Mesenchymal stem cell (in vitro differentiated cells and primary cell): Measurements from ENCODE around the gene LIN54.
"Not testable (repeated sequence)": the region's sequence is repeated elsewhere in the genome, so short reads cannot be mapped to it uniquely, and the experiment has no call there.

ENCODE experiments used
- DNase-seq: peaks from one replicate; pipeline ENCODE4 v3.0.0-alpha.2; 2013
- H2AFZ ChIP-seq: one replicate; pipeline ENCODE4 v1.6.1; 2013; ENCODE audit warnings: low read depth, mild to moderate bottlenecking, control low read depth, inconsistent platforms, low read length, moderate library complexity
- H2AK5ac ChIP-seq: 2 replicates; pipeline ENCODE4 v1.6.1; 2013; ENCODE audit warnings: low read length, moderate library complexity, mild to moderate bottlenecking, inconsistent platforms; ENCODE audit not compliant: severe bottlenecking
- H2BK120ac ChIP-seq: one replicate; pipeline ENCODE4 v1.6.1; 2013; ENCODE audit warnings: low read depth, mild to moderate bottlenecking, inconsistent platforms, low read length, moderate library complexity
- H2BK12ac ChIP-seq, 2 experiments: one replicate each; pipeline ENCODE4 v1.6.1; 2013; ENCODE audit warnings: inconsistent platforms in 2 of 2, low read length in 2 of 2, mild to moderate bottlenecking in 2 of 2, moderate library complexity in 2 of 2, control low read depth in 1 of 2
- H2BK15ac ChIP-seq: one replicate; pipeline ENCODE4 v1.6.1; 2013; ENCODE audit warnings: mild to moderate bottlenecking, low read depth, inconsistent platforms; ENCODE audit not compliant: poor library complexity, severe bottlenecking
- H2BK5ac ChIP-seq: 2 replicates; pipeline ENCODE4 v1.6.1; 2013; ENCODE audit warnings: low read depth, mild to moderate bottlenecking, low read length, control low read depth, inconsistent platforms; ENCODE audit not compliant: poor library complexity, severe bottlenecking
- H3K14ac ChIP-seq, 2 experiments: one replicate each; pipeline ENCODE4 v1.6.1; 2013; ENCODE audit warnings: inconsistent platforms in 2 of 2, low read length in 2 of 2, control low read depth in 1 of 2, mild to moderate bottlenecking in 1 of 2, moderate library complexity in 1 of 2
- H3K18ac ChIP-seq, 2 experiments: one replicate each; pipeline ENCODE4 v1.6.1; 2013; ENCODE audit warnings: inconsistent platforms in 2 of 2, low read length in 2 of 2, control low read depth in 1 of 2, low read depth in 1 of 2, mild to moderate bottlenecking in 1 of 2
- H3K23ac ChIP-seq, 2 experiments: one replicate each; pipeline ENCODE4 v1.6.1; 2013; ENCODE audit warnings: inconsistent platforms in 2 of 2, low read length in 2 of 2, mild to moderate bottlenecking in 2 of 2, moderate library complexity in 2 of 2, control low read depth in 1 of 2
- H3K27ac ChIP-seq: 2 replicates; pipeline ENCODE4 v1.5.1; 2013; ENCODE audit warnings: mild to moderate bottlenecking, moderate library complexity, low read length, control low read depth, inconsistent platforms; ENCODE audit not compliant: poor library complexity, severe bottlenecking
- H3K27me3 ChIP-seq, 2 experiments: 2 replicates each; pipeline versions ENCODE4 v1.6.1 to v1.7.0; 2013; ENCODE audit warnings: low read length in 2 of 2, mild to moderate bottlenecking in 2 of 2, moderate library complexity in 2 of 2, control low read depth in 1 of 2, inconsistent platforms in 1 of 2; ENCODE audit not compliant: control insufficient read depth in 1 of 2, insufficient read depth in 1 of 2
- H3K36me3 ChIP-seq, 2 experiments: 2 replicates each; pipeline versions ENCODE4 v1.6.1 to v1.7.0; 2013; ENCODE audit warnings: low read length in 2 of 2, control low read depth in 1 of 2, inconsistent platforms in 1 of 2, low read depth in 1 of 2, mild to moderate bottlenecking in 1 of 2; ENCODE audit not compliant: insufficient read depth in 2 of 2, control insufficient read depth in 1 of 2
- H3K4ac ChIP-seq, 2 experiments: one replicate each; pipeline ENCODE4 v1.6.1; 2013; ENCODE audit warnings: inconsistent platforms in 2 of 2, low read length in 2 of 2, mild to moderate bottlenecking in 2 of 2, moderate library complexity in 2 of 2, control low read depth in 1 of 2, low read depth in 1 of 2
- H3K4me1 ChIP-seq: 2 replicates; pipeline ENCODE4 v1.6.1; 2013; ENCODE audit warnings: low read depth, low read length, control low read depth; ENCODE audit not compliant: control insufficient read depth, insufficient read depth
- H3K4me2 ChIP-seq: 2 replicates; pipeline ENCODE4 v1.6.1; 2013; ENCODE audit warnings: low read length, mild to moderate bottlenecking, inconsistent platforms; ENCODE audit not compliant: poor library complexity, severe bottlenecking
- H3K4me3 ChIP-seq, 2 experiments: 2 replicates each; pipeline versions ENCODE4 v1.5.1 to v1.7.0; 2013; ENCODE audit warnings: low read length in 2 of 2, mild to moderate bottlenecking in 2 of 2, control low read depth in 1 of 2, low read depth in 1 of 2; ENCODE audit not compliant: insufficient read depth in 1 of 2
- H3K79me1 ChIP-seq: replicated peaks from 2 replicates; pipeline ENCODE4 v1.6.1; 2013; ENCODE audit warnings: mild to moderate bottlenecking, control low read depth, low read length, inconsistent platforms; ENCODE audit not compliant: poor library complexity, severe bottlenecking
- H3K9ac ChIP-seq: 2 replicates; pipeline ENCODE4 v1.7.0; 2013; ENCODE audit warnings: mild to moderate bottlenecking, low read length, moderate library complexity
- H3K9me3 ChIP-seq: 2 replicates; pipeline ENCODE4 v1.7.0; 2013; ENCODE audit warnings: mild to moderate bottlenecking, low read length; ENCODE audit not compliant: control insufficient read depth
- H4K8ac ChIP-seq: one replicate; pipeline ENCODE4 v1.6.1; 2013; ENCODE audit warnings: inconsistent platforms, mild to moderate bottlenecking, low read length, moderate library complexity
- H4K91ac ChIP-seq: one replicate; pipeline ENCODE4 v1.6.1; 2013; ENCODE audit warnings: mild to moderate bottlenecking, low read length, inconsistent platforms
- WGBS: methylation state at CpG from one replicate; pipeline ENCODE4 v1.1.7; 2013; ENCODE audit warnings: mixed read lengths; 5-methylcytosine and 5-hydroxymethylcytosine counted together

LIN54 gene

DNA sequence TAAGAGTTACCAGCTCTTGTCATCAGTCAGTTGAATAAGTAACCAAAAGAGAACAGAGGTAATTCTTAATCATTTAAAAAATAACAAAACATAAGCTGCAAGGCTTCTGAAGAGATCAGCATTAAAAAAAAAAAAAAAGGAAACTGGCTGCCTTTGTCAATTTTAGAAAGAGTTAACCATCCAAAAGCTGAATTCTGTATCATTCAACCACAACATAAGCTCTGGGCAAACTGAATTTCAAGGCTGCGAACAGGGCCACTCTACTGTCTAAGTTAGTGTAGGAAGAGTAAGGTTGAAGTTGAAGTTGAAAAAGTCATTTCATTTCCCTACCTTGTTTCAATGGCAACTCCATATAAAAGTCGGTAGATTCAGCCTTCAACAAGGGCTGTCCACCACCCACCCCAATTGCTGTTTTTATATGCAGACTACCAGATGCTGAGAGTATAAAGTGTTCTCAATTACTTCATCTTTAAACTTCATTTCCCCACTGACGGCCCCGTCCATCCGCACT, 1.1 kb upstream of the LIN54 start:
- Histone ChIP-seq H3K4me2 (peak overlapping the region; percentile 73), H3K18ac (no peak overlapping the region), H2BK120ac (no peak overlapping the region), H2AFZ (peak overlapping the region; percentile 33), H2AK5ac (no peak overlapping the region), H3K4me3 (peak overlapping the region; percentile 80 to 95), H3K27ac (no peak overlapping the region), H3K23ac (no peak overlapping the region), H4K8ac (no peak overlapping the region), H3K36me3 (no peaks in the 10 kb centered on the region), H3K14ac (no peak overlapping the region), H3K4me1 (peaks cover 2% of the 10 kb centered on the region), H3K9ac (peak overlapping the region; percentile 99), H3K9me3 (no peaks in the 10 kb centered on the region), H2BK5ac (no peak overlapping the region), H4K91ac (no peak overlapping the region), H3K4ac (no peak overlapping the region), H2BK12ac (no peak overlapping the region), H2BK15ac (no peak overlapping the region), H3K79me1 (peaks cover 4% of the 10 kb centered on the region), H3K27me3 (no peaks in the 10 kb centered on the region)
- WGBS, result 1% methylated on average over 4 of the region's 5 CpGs
- DNase-seq, result no peak

DNA sequence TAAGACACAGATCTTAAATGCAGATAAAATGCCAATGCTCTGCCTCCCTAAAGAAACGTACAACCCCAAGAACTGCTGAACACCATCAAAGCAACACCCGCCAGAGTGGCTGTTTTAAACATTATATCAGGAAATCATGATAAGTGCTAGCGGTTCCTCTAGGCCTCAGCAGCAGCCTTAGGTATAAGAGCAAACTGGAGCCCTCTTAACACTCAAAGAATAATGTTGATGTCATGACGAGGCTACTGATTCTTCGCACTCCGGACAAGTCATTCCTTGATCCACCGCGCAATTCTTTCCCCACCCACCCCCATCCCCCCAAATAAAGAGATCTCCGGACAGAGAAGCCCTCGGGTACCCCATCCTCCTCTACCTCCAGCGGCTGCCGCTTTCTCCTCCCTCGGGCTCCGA, 507 bp downstream of the LIN54 start:
- Histone ChIP-seq H4K8ac (peak overlapping the region; percentile 49), H3K27me3 (no peaks in the 10 kb centered on the region), H3K14ac (peak overlapping the region in 1 of 2 experiments; percentile 48), H2BK15ac (no peak overlapping the region), H3K18ac (peak overlapping the region; percentile 71 to 73), H3K79me1 (peaks cover 10% of the 10 kb centered on the region), H3K4me2 (peak overlapping the region; percentile 93), H3K9ac (peak overlapping the region; percentile 99), H3K4me3 (peak overlapping the region; percentile 78 to 95), H2AK5ac (no peak overlapping the region), H2BK120ac (no peak overlapping the region), H2BK5ac (no peak overlapping the region), H4K91ac (no peak overlapping the region), H3K9me3 (no peaks in the 10 kb centered on the region), H3K36me3 (no peaks in the 10 kb centered on the region), H3K27ac (peak overlapping the region; percentile 82), H3K4ac (peak overlapping the region in 1 of 2 experiments; percentile 41), H3K23ac (no peak overlapping the region), H3K4me1 (peaks cover 2% of the 10 kb centered on the region), H2AFZ (no peak overlapping the region), H2BK12ac (no peak overlapping the region)
- DNase-seq, result peak; percentile 69
- WGBS, result under 1% methylated on average over 14 of the region's 14 CpGs

DNA sequence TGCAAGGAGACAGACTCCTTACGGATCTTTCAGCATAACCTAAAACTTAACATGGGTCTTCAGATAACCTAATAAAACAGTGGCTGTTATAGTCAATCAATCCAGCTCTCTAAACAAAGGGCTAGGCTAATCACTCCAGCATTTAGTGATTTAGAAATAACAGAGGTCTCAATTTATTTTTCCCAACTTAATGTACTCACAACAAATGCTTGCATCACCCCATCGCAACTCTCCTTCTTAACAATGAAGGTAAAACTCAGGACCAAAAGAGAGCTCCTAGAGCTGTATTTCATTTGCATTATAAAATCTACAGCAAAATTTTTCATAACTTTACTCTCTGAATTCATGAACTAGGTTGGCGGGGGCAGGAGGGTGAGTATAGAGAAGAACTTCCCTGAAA, 1.1 kb downstream of the LIN54 start:
- no peak overlapping the region for H4K8ac ChIP-seq
- no peak overlapping the region for H2AFZ ChIP-seq
- H3K4me3 ChIP-seq, result peak overlapping the region in 1 of 2 experiments; percentile 95
- H3K9me3 ChIP-seq, result no peaks in the 10 kb centered on the region
- H3K27ac ChIP-seq, result no peak overlapping the region
- peak overlapping the region; percentile 99 for H3K9ac ChIP-seq
- H3K14ac ChIP-seq, result no peak overlapping the region
- H2BK120ac ChIP-seq, result no peak overlapping the region
- H2BK5ac ChIP-seq, result no peak overlapping the region
- peaks cover 11% of the 10 kb centered on the region for H3K79me1 ChIP-seq
- peaks cover 2% of the 10 kb centered on the region for H3K4me1 ChIP-seq
- 85% methylated on average over 2 of the region's 3 CpGs for WGBS
- no peak overlapping the region for H4K91ac ChIP-seq
- DNase-seq, result peak; percentile 51
- H3K27me3 ChIP-seq, result no peaks in the 10 kb centered on the region
- no peak overlapping the region for H3K4ac ChIP-seq
- no peaks in the 10 kb centered on the region for H3K36me3 ChIP-seq
- no peak overlapping the region for H2AK5ac ChIP-seq
- no peak overlapping the region for H2BK15ac ChIP-seq
- H3K4me2 ChIP-seq, result peak overlapping the region; percentile 93
- no peak overlapping the region for H2BK12ac ChIP-seq
- no peak overlapping the region for H3K23ac ChIP-seq
- H3K18ac ChIP-seq, result no peak overlapping the region

DNA sequence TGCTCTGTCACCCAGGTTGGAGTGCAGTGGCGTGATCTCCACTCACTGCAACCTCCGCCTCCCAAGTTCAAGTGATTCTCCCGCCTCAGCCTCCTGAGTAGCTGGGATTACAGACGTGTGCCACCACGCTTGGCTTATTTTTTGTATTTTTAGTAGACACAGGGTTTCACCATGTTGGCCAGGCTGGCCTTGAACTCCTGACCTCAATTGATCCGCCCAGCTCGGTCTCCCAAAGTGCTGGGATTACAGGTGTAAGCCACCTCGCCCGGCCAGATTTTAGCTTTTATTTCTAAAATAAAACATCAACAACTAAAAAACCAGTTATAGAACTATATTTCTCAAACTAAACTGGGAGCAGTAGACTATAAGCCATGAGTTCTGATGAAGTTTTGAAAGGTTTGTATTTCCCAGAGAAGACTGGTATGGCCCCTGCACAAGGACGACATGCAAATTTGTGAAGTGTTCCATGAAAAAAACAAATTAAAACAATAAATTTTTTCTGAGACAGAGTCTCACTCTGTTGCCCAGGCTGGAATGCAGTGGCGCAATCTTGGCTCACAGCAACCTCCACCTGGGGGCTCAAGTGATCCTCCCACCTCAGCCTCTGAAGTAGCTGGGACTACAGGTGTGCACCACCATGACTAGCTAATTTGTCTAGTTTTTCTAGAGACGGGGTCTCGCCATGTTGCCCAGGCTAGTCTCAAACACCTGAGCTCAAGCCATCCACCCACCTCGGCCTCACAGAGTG, 7.4 kb downstream of the LIN54 start:
- not testable (repeated sequence) for H2BK15ac ChIP-seq, H3K27ac ChIP-seq, H4K91ac ChIP-seq, H3K4me1 ChIP-seq, H3K18ac ChIP-seq, H3K36me3 ChIP-seq, H3K27me3 ChIP-seq, H3K4me2 ChIP-seq, H3K9ac ChIP-seq, H3K4ac ChIP-seq, H3K9me3 ChIP-seq, H4K8ac ChIP-seq, DNase-seq, H2BK12ac ChIP-seq, H2AK5ac ChIP-seq, H2AFZ ChIP-seq, H3K14ac ChIP-seq, H2BK120ac ChIP-seq, H3K23ac ChIP-seq, H3K4me3 ChIP-seq, H2BK5ac ChIP-seq
- H3K79me1 ChIP-seq, result peaks cover 31% of the 10 kb centered on the region
- WGBS, result 88% methylated on average over 11 of the region's 14 CpGs
